HepG2 (cell line): ENCODE data around the gene CASZ1. TPM values are rescaled to one million over a fixed set of nuclear protein-coding genes. Genes with fewer than 3 reads are reported as not detected.

Experiments used
- ARNT2 ChIP-seq: sonication (generic); formaldehyde crosslinking; IDR thresholded peaks from 2 replicates; pipeline ENCODE4 v1.8.0; 2022; ENCODE audit warnings: mild to moderate bottlenecking, low read depth, missing genetic modification reagents, moderate library complexity
- CREB3 ChIP-seq: sonication (generic); formaldehyde crosslinking; IDR thresholded peaks from 2 replicates; pipeline ENCODE4 v1.5.0; 2020; ENCODE audit warnings: missing genetic modification reagents
- KIAA2018 ChIP-seq: sonication (generic); formaldehyde crosslinking; IDR thresholded peaks from 2 replicates; pipeline ENCODE4 v1.5.0; 2020; ENCODE audit warnings: mild to moderate bottlenecking, missing genetic modification reagents, borderline replicate concordance
- KLF15 ChIP-seq: sonication (generic); formaldehyde crosslinking; IDR thresholded peaks from 2 replicates; pipeline ENCODE4 v1.8.1; 2023; ENCODE audit warnings: borderline replicate concordance, mild to moderate bottlenecking, inconsistent platforms, missing genetic modification reagents, mixed read lengths
- ZBTB7A ChIP-seq: sonication (generic); formaldehyde crosslinking; IDR thresholded peaks from 2 replicates; pipeline ENCODE4 v1.8.0; 2022; ENCODE audit warnings: mild to moderate bottlenecking, missing genetic modification reagents
- ZNF10 ChIP-seq: sonication (generic); formaldehyde crosslinking; IDR thresholded peaks from 2 replicates; pipeline ENCODE4 v1.4.0; 2020; ENCODE audit warnings: mild to moderate bottlenecking, low read depth, missing genetic modification reagents, borderline replicate concordance
- ZNF292 ChIP-seq: sonication (generic); formaldehyde crosslinking; IDR thresholded peaks from 2 replicates; pipeline ENCODE4 v1.8.1; 2022; ENCODE audit warnings: mild to moderate bottlenecking, low read depth, missing genetic modification reagents, borderline replicate concordance
- polyA plus RNA-seq, 8 experiments: library from polyadenylated mRNA; depleted of rRNA in 3 of 8; stranded (reverse) in 7 of 8; unstranded in 1 of 8; fragments of >200 nt; fragmentation: Illumina TruSeq in 4 of 8; extraction: Trizol in 4 of 8; gene quantifications; 2 replicates each; pipeline versions ENCODE4 v1.2.1 to v1.2.3, GENCODE V29; 2011 to 2016; ENCODE audit warnings: low read depth in 4 of 8, missing spikeins in 1 of 8, mixed read lengths in 1 of 8; ENCODE audit not compliant: insufficient read depth in 1 of 8
- total RNA-seq, 5 experiments: library from RNA; depleted of rRNA; stranded (reverse); fragments of >200 nt; fragmentation: Illumina TruSeq; extraction: Trizol; gene quantifications; 2 replicates each; pipeline ENCODE4 v1.2.3, GENCODE V29; 2016; ENCODE audit warnings: low read depth in 1 of 5
- TF ChIP-seq, protein P1 (sequence below): sonication (generic); formaldehyde crosslinking; IDR thresholded peaks from 2 replicates; pipeline ENCODE4 v1.8.0; 2022; ENCODE audit warnings: missing genetic modification reagents, mild to moderate bottlenecking, moderate library complexity, borderline replicate concordance

CASZ1 gene
- total and polyA plus RNA-seq, 2 of the 13 experiments (the other 11 are each of a cell fraction or from before 2014, with no cell fraction given) = 1.9 to 3.7 TPM

DNA sequence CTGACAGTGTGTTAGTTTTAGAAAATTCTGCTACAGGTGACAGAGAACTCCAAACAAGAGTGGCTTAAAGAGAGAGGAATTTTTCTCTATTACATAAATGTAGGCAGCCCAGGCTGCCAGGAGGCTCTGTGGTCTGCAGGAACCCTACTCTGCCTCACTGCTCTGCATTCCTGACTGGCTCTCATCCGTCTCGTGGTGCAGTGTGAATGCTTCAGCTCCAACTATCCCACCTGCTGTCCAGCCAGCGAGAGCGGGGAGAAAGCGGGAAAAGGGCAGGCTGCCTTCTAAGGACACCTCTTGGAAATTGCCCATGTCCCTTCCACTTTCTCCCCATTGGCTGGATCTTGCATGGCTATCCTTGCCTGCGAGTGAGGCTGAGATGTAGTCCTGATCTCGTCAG, 190.4 kb downstream of the CASZ1 start (continued):
- TF ChIP-seq ZBTB7A (CRISPR knock-in tag) (no peak), ZNF292 (CRISPR knock-in tag) (no peak), ZNF10 (CRISPR knock-in tag) (no peak), KIAA2018 (no peak), CREB3 (CRISPR knock-in tag) (no peak), ARNT2 (CRISPR knock-in tag) (no peak), KLF15 (no peak)
- TF ChIP-seq, protein P1, sequence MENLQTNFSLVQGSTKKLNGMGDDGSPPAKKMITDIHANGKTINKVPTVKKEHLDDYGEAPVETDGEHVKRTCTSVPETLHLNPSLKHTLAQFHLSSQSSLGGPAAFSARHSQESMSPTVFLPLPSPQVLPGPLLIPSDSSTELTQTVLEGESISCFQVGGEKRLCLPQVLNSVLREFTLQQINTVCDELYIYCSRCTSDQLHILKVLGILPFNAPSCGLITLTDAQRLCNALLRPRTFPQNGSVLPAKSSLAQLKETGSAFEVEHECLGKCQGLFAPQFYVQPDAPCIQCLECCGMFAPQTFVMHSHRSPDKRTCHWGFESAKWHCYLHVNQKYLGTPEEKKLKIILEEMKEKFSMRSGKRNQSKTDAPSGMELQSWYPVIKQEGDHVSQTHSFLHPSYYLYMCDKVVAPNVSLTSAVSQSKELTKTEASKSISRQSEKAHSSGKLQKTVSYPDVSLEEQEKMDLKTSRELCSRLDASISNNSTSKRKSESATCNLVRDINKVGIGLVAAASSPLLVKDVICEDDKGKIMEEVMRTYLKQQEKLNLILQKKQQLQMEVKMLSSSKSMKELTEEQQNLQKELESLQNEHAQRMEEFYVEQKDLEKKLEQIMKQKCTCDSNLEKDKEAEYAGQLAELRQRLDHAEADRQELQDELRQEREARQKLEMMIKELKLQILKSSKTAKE (CRISPR knock-in tag) = no peak
